IPS-NIHi7 (cell line): Measurements from ENCODE around the gene SMIM24.
"Not testable (repeated sequence)": the region's sequence is repeated elsewhere in the genome, so short reads cannot be mapped to it uniquely, and the experiment has no call there.

Experiments used
- DNase-seq: peaks from one replicate; pipeline ENCODE4 v3.0.0; 2012; ENCODE audit warnings: mixed read lengths; ENCODE audit errors: extremely low spot score

The SMIM24 gene

GRCh38 chr19:3480383-3481091 lies at the start of gene SMIM24:
Gene SMIM24, minus strand, starts transcription at chr19:3480525. Its CDS starts 62 bp downstream, at chr19:3480463.
- no peak for DNase-seq

GRCh38 chr19:3529299-3529698 lies 49.0 kb upstream of the SMIM24 start:
- not testable (repeated sequence) for DNase-seq

DNA sequence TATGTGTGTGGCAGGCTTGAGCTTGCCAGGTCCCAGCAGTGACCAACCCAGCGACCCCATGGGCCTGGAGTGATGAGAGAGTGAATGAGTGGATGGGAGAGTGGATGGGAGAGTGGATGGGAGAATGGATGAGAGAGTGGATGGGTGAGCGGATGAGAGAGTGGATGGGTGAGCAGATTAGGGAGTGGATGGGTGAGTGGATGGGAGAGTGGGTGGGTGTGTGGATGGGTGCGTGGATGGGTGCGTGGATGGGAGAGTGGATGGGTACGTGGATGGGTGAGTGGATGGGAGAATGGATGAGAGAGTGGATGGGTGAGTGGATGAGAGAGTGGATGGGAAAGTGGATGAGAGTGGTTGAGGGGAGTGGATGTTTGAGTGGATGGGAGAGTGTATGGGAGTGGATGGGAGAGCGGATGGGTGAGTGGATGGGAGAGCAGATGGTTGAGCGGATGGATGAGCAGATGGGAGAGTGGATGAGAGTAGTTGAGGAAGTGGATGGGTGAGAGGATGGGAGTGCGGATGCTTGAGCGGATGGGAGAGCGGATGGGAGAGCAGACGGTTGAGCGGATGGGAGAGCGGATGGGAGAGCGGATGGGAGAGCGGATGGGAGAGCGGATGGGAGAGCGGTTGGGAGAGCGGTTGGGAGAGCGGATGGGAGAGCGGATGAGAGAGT lies 48.4 kb upstream of the SMIM24 start:
- DNase-seq, result no peak

GRCh38 chr19:3528080-3528479 lies 47.8 kb upstream of the SMIM24 start:
- DNase-seq, result no peak

GRCh38 chr19:3527238-3527910 lies 47.0 kb upstream of the SMIM24 start:
- no peak for DNase-seq

GRCh38 chr19:3526507-3527237 lies 46.3 kb upstream of the SMIM24 start:
- no peak for DNase-seq

DNA sequence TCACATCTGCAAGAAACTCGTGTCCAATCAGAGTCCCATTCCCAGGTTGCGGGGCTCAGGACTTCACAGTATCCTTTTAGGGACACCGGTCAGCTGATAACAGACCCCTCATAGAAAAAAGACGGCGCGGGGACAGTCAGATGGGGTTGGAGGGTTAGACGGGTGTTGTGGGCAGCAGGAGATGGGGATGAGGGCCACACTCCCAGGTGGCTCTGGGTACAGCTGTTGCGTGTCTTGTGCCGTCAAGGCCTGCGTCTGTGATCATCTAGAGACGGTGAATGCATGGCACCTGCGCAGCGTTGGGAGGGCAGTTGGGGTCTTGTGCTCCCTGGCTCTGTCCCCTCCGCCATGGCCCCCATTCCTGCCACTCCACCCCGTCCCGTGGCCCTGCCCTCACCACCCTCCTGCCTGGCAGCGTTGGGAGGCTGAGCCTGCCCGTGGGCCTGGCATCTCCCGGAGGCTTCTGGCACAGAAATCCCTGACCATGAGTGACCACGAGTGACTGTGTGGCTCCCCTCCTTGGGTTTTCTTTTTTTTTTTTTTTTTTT lies 44.7 kb upstream of the SMIM24 start:
- no peak for DNase-seq

DNA sequence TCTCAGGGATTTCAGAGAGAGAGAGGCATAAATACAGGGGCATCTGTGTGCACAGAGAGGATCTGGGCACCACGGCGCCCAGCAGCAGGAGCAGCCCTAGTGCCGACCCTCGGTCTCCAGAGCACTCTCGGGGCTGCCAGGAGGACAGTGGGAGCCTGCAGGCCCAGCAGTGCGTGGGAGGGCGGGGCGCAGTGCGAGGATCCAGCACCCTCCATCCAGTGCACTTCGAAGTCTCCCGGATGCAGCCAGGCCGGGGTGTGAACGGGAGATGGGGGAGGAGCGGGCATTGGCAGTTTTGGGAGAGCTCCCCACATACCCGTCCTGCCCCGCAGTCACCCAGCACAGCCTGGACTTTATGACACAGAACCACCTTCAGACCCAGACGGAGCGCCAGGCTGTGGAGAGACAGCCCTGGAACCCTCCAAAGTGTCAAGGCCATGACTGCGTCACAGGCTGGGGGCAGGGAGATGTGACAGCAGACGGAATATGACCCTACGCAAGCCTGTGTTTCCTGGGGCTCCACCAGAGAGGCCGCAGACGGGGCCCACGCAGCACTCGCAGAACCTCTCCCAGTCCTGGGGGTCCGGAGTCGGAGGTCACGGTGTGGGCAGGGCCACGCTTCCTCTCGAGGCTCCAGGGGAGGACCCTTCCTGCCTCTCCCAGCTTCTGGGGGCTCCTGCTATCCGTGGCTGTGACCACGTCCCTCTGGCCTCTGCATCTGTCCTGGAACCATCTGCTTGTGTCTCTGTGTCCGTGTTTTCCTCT lies 43.9 kb upstream of the SMIM24 start:
- DNase-seq, result no peak

DNA sequence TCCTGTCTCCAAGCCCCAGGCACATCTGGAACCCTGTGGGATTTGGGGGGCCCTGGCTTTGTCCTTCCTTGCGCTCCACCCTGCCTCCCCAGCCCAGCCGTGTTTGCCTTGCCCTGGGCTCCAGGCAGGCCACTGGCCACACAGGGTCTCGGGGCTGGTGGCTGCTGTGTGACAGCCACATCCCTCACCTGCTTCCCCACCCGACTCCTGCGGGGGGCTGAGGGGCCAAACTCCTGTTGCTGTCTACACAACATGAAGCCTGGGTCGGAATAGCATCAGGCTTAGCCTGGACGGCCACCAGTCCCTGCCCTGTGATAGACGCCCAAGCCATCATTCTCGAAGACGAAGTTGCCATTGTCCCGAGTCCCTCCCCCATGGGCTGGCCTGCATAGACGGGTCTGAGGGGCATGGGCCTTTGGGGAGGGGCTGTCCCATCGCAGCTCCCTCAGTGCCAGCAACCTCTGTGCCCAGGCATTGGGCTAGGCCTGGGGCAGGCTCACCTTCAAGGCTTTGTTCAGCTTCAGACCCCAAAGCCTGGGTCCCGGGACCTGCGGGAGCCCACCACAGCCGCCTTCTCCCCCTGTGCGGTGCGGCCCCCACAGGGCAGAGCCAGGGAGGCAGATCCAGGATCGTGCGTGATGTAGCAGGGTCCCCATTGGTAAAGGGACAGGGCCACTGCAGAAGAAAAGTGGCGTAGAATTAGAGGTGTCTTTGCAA lies 43.2 kb upstream of the SMIM24 start:
- DNase-seq, result no peak

DNA sequence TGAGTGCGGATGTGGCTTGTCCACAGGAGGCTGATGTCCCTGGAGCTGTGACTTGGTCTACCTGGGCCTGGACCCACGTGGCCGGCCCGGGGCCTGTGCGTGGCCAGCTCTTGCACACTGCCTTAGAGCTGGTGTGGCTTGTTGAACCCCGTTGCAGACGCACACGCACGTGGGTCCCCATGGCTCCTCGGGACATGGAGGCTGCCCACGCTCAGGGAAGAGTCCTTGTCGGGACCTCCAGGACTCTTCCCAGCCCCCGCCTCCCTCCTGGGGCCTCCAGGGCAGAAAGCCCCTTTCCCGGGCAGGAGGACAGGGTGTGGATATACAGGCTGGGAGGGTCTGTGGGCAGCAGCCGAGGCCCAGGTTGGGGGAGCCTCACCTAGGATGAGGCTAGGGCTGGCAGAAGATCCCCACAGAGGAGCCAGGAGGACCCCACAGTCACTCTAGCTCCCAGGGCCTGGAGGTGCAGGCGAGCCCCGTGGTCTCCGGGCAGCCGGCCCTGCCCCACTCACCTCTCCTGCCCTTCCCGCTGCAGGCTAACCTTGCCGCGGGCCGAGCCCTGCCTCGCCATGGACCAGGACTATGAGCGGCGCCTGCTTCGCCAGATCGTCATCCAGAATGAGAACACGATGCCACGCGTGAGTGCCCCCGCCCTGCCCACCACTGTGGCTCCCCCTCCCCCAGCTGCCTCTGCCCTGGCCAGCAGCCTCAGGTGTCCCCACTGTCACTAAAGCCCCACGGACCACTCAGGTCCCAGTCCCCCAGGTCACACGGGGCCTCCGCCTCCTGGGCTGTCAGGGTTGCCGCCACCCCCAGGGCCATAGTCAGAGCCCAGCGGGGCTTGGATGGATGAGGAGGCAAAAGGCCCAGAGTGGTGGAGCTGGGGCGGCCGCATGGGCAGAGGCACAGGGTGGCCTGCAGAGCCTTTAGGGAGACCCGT lies 42.4 kb upstream of the SMIM24 start:
- no peak for DNase-seq

DNA sequence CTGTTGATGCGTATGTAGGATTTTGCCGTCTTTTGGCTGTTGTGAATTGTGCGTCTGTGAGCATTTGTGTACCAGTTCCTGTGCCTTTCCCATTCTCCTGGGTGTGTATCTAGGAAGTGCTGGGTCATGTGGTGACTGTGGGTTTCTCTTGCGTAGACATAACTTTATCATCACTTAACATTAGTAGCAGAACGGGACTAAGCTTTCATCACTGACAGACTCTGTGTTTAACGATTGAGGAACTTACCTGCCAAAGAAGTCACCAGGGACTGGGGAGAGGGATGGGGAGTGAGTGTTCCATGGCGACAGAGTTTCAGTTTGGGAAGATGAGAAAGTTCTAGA lies 40.8 kb upstream of the SMIM24 start:
- DNase-seq, result no peak

- no peak for DNase-seq
Observed at GRCh38 chr19:3520166-3521103, 40.1 kb upstream of the SMIM24 start.

GRCh38 chr19:3519126-3519525 lies 38.8 kb upstream of the SMIM24 start:
- no peak for DNase-seq

- no peak for DNase-seq
Observed at GRCh38 chr19:3518659-3519058, 38.3 kb upstream of the SMIM24 start.

DNA sequence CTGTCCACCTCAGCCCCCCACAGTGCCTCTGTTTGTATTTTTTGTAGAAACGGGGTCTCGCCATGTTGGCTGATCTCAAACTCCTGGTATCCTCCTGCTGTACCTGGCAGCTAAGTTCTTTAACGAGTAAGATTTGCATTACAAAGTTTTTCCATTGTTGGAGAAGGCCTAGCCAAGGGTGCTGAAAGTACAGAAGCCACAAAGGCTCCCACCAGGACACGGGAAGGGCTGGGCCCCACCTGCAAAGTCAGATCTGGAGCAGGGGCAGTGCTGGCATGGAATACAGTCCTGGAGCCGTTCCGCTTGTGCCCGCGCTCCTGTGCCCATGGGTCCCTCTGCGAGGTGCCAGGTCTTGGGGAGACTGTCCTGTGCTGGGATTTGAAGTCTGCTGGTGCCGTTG lies 37.9 kb upstream of the SMIM24 start:
- DNase-seq, result peak; percentile 67

- DNase-seq, result no peak
Observed at GRCh38 chr19:3517638-3518037, 37.3 kb upstream of the SMIM24 start.

DNA sequence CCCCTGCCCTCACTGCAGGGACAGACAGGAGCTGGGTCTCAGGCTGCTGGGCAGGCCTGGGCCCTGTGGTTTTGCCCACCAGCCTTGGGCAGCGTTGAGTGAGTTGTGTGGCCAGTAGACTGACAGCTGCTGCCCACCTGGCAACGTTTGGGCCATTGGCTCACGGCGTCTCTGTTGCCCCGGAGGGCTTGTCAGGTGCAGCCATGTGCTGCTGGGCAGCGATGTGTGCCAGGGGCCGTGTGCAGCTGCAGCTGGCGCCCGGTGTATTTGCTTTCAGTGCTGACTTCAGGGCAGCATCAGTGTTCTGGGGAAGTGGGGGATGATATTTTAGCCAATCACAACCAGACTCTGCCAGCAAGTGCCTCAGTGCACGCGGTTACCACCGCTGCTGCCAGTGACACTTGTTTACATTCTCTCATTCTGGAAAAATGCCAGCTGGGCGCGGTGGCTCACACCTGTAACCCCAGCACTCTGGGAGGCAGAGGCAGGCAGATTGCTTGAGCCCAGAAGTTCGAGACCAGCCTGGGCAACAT lies 36.4 kb upstream of the SMIM24 start:
- DNase-seq, result no peak

- DNase-seq, result no peak
Observed at GRCh38 chr19:3515891-3516422, 35.6 kb upstream of the SMIM24 start.
